Astrocyte of the spinal cord (primary cell): Measurements from ENCODE around the gene IGFBP2.

Experiments
- DNase-seq: peaks from one replicate; pipeline ENCODE4 v3.0.0; 2011; ENCODE audit warnings: low read depth, low spot score
- H3K4me3 ChIP-seq: 2 replicates; pipeline ENCODE4 v1.5.1; 2011; ENCODE audit warnings: low read depth, mild to moderate bottlenecking, low read length, moderate library complexity
- in situ Hi-C: cut with HindIII; loops from 2 replicates; pipeline ENCODE4 v1.10.0; 2017; ENCODE audit warnings: low sequenced_read_pairs
- TF ChIP-seq, protein P1 (sequence below): IDR thresholded peaks from 2 replicates; pipeline ENCODE4 v1.5.1; 2012; ENCODE audit warnings: low read depth, mild to moderate bottlenecking, low read length, inconsistent platforms

IGFBP2 gene

DNA sequence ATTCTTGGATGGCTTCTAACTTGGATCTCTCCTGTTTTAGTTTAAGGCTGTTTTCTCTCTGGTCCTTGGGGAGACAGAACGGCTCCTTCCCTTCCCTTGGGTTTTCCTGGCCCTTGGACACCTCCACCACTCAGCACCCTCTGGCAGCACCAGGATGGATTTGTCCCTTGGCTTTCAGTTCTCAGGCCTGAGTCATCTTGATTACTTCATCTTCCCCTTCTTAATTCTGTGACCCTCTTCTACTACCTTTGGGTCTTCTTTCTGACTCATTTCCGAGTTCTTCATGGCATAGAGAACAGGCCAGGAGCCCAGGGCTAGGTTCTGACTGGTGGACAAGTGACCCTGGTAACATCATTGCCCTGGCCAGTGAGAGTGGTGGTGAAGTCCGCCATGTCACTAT, 14.9 kb downstream of the IGFBP2 start:
- in situ Hi-C loops: no loop called here
- TF ChIP-seq, protein P1, sequence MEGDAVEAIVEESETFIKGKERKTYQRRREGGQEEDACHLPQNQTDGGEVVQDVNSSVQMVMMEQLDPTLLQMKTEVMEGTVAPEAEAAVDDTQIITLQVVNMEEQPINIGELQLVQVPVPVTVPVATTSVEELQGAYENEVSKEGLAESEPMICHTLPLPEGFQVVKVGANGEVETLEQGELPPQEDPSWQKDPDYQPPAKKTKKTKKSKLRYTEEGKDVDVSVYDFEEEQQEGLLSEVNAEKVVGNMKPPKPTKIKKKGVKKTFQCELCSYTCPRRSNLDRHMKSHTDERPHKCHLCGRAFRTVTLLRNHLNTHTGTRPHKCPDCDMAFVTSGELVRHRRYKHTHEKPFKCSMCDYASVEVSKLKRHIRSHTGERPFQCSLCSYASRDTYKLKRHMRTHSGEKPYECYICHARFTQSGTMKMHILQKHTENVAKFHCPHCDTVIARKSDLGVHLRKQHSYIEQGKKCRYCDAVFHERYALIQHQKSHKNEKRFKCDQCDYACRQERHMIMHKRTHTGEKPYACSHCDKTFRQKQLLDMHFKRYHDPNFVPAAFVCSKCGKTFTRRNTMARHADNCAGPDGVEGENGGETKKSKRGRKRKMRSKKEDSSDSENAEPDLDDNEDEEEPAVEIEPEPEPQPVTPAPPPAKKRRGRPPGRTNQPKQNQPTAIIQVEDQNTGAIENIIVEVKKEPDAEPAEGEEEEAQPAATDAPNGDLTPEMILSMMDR: no peak
- no peak overlapping the region for H3K4me3 ChIP-seq
- no peak for DNase-seq

- no peak for DNase-seq
- in situ Hi-C loops: no loop called here
- no peak overlapping the region for H3K4me3 ChIP-seq
- TF ChIP-seq, protein P1: no peak
Observed at GRCh38 chr2:216649574-216649973, 16.4 kb downstream of the IGFBP2 start.

DNA sequence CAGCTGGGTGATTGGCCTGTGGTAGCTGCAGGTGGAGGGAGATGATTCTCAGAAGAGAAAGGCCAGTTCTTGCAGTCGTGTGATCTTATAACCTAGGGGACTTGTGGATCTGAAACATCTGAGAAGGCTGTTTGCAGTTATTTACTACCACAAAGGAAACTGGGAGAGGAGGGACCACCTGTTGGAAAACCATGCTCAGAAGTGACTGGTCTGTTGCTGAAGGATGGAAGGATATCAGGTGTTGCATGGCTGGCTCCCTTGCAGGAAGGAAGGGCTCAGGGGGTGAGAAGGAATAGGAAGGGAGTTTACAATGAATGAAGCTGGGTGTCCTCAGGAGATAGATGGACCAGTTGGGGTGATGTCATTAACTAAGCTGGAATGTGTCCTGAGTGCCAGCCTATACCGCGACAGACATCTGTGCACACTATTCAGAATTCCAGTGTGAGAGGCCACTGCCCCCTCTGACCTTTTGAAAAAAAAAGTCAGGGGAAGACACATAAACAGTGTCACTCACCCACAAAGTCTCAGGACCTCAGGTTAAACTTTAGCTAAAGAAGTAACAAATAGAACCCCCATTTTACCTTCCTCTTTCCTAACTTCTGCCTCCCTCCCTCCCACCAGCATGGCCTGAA, 17.5 kb downstream of the IGFBP2 start:
- no peak overlapping the region for H3K4me3 ChIP-seq
- in situ Hi-C loops: loop anchor here (10.0 kb wide), 1 partner anchor 136 kb away; no protein-coding TSS in a partner anchor
- no peak for DNase-seq
- TF ChIP-seq, protein P1: no peak

- TF ChIP-seq, protein P1: no peak
- DNase-seq: peak; percentile 74
- no peak overlapping the region for H3K4me3 ChIP-seq
- in situ Hi-C loops: loop anchor here (10.0 kb wide), 1 partner anchor 137 kb away; no protein-coding TSS in a partner anchor
Observed at GRCh38 chr2:216651351-216651881, 18.2 kb downstream of the IGFBP2 start.

- no peak for DNase-seq
- TF ChIP-seq, protein P1: no peak
- in situ Hi-C loops: loop anchor here (10.0 kb wide), 1 partner anchor 138 kb away; no protein-coding TSS in a partner anchor
- no peak overlapping the region for H3K4me3 ChIP-seq
Observed at GRCh38 chr2:216652566-216652965, 19.3 kb downstream of the IGFBP2 start.

- TF ChIP-seq, protein P1: no peak
- in situ Hi-C loops: loop anchor here (10.0 kb wide), 1 partner anchor 138 kb away; no protein-coding TSS in a partner anchor
- DNase-seq: no peak
- H3K4me3 ChIP-seq: no peak overlapping the region
Observed at GRCh38 chr2:216653093-216653799, 20.0 kb downstream of the IGFBP2 start.
